Endothelial cell of umbilical vein (primary cell): ENCODE measurements around the gene SRGAP1. TPM values are rescaled to one million over a fixed set of nuclear protein-coding genes. Genes with fewer than 3 reads are reported as not detected.

ENCODE experiments used
- BruUV-seq: library from RNA; stranded (reverse); fragments of 400-500 nt; replicated peaks from 2 replicates; lab custom pipeline; 2021; lab: Mats Ljungman, UMichigan
- CTCF ChIA-PET: fragments of 300-600, 350-600 bp; sonication (Branson Sonifier 250); formaldehyde crosslinking; loops from one replicate; lab custom pipeline; 2021; ENCODE audit warnings: antibody characterized with exemption, inconsistent platforms; lab: Charles Lee
- POLR2A ChIA-PET: fragments of 300-600, 350-600 bp; sonication (Branson Sonifier 250); formaldehyde crosslinking; loops from one replicate; lab custom pipeline; 2021; ENCODE audit warnings: antibody characterized with exemption, inconsistent platforms; lab: Charles Lee
- DNase-seq: peaks from one replicate; pipeline ENCODE4 v3.0.0-alpha.2; 2011; ENCODE audit warnings: low read depth, low spot score
- FAIRE-seq: peaks from 2 replicates; lab custom pipeline; 2011; peaks lifted over from hg19 to GRCh38; lab: Jason Lieb, UNC
- H2AFZ ChIP-seq: 2 replicates; pipeline ENCODE4 v1.6.0; 2012; ENCODE audit warnings: low read depth, low read length, control low read depth, inconsistent platforms
- H3K27ac ChIP-seq: 2 replicates; pipeline ENCODE4 v1.5.1; 2011; ENCODE audit warnings: low read depth, mild to moderate bottlenecking, control low read depth, low read length, moderate library complexity; ENCODE audit not compliant: insufficient read depth
- H3K27me3 ChIP-seq, 2 experiments: 2 replicates each; pipeline versions ENCODE4 v1.6.0 to v1.6.1; 2011; ENCODE audit warnings: low read length in 2 of 2, mixed read lengths in 1 of 2; ENCODE audit not compliant: control insufficient read depth in 2 of 2, insufficient read depth in 2 of 2
- H3K36me3 ChIP-seq, 2 experiments: 2 replicates in 1 of 2; 3 replicates in 1 of 2; pipeline ENCODE4 v1.5.1; 2011; ENCODE audit warnings: low read length in 2 of 2, mild to moderate bottlenecking in 1 of 2, moderate library complexity in 1 of 2; ENCODE audit not compliant: control insufficient read depth in 2 of 2, insufficient read depth in 2 of 2; ENCODE audit errors: extremely low read depth in 1 of 2
- H3K4me1 ChIP-seq: 3 replicates; pipeline ENCODE4 v1.5.1; 2011; ENCODE audit warnings: mild to moderate bottlenecking, low read length; ENCODE audit not compliant: control insufficient read depth, insufficient read depth; ENCODE audit errors: extremely low read depth
- H3K4me2 ChIP-seq: 2 replicates; pipeline ENCODE4 v1.6.1; 2011; ENCODE audit warnings: low read length, control low read depth, mixed read lengths; ENCODE audit not compliant: insufficient read depth
- H3K4me3 ChIP-seq, 3 experiments: fragments of 200-600 bp in 1 of 3; sonication (generic), shearing (Covaris generic) in 1 of 3; replicated peaks in 1 of 3; 2 replicates each; pipeline ENCODE4 v1.5.1; 2011 to 2016; ENCODE audit warnings: control low read depth in 3 of 3, low read length in 3 of 3, mild to moderate bottlenecking in 2 of 3, inconsistent platforms in 1 of 3, low read depth in 1 of 3, moderate library complexity in 1 of 3; ENCODE audit not compliant: insufficient read depth in 1 of 3
- H3K79me2 ChIP-seq: 2 replicates; pipeline ENCODE4 v1.6.0; 2012; ENCODE audit warnings: low read length, inconsistent platforms; ENCODE audit not compliant: control insufficient read depth, insufficient read depth
- H3K9ac ChIP-seq: replicated peaks from 2 replicates; pipeline ENCODE3; 2011; ENCODE audit warnings: low read length, control low read depth; ENCODE audit not compliant: insufficient read depth; ENCODE audit errors: extremely low read depth
- H3K9me1 ChIP-seq: replicated peaks from 3 replicates; pipeline ENCODE4 v1.6.0; 2011; ENCODE audit warnings: mild to moderate bottlenecking, low read length; ENCODE audit not compliant: control insufficient read depth, insufficient read depth; ENCODE audit errors: extremely low read depth
- H3K9me3 ChIP-seq: replicated peaks from 2 replicates; pipeline ENCODE4 v1.5.1; 2012; ENCODE audit warnings: low read length, inconsistent platforms; ENCODE audit not compliant: control insufficient read depth, insufficient read depth
- H4K20me1 ChIP-seq: replicated peaks from 2 replicates; pipeline ENCODE3; 2011; ENCODE audit warnings: mild to moderate bottlenecking, low read length; ENCODE audit not compliant: control insufficient read depth, insufficient read depth; ENCODE audit errors: extremely low read depth
- EZH2 ChIP-seq: IDR thresholded peaks from 2 replicates; pipeline ENCODE4 v1.6.1; 2012; ENCODE audit warnings: borderline replicate concordance, low read depth, mild to moderate bottlenecking, moderate library complexity, low read length, inconsistent platforms; ENCODE audit not compliant: severe bottlenecking
- FOS ChIP-seq: IDR thresholded peaks from 2 replicates; pipeline ENCODE4 v1.6.1; 2011; ENCODE audit warnings: mild to moderate bottlenecking, low read length, moderate library complexity, borderline replicate concordance; ENCODE audit not compliant: insufficient read depth
- GATA2 ChIP-seq: IDR thresholded peaks from 2 replicates; pipeline ENCODE4 v1.7.0; 2011; ENCODE audit warnings: low read depth, mild to moderate bottlenecking, moderate library complexity, mixed read lengths, low read length; ENCODE audit not compliant: insufficient read length, insufficient read depth
- JUN ChIP-seq: IDR thresholded peaks from 2 replicates; pipeline ENCODE4 v1.6.1; 2011; ENCODE audit warnings: borderline replicate concordance, low read depth; ENCODE audit not compliant: insufficient read length, insufficient read depth
- MYC ChIP-seq: IDR thresholded peaks from one replicate; pipeline ENCODE4 v1.6.1; 2011; ENCODE audit warnings: mild to moderate bottlenecking, low read depth, low read length
- POLR2A ChIP-seq: IDR thresholded peaks from 2 replicates; pipeline ENCODE4 v1.6.1; 2012; ENCODE audit warnings: low read depth, mild to moderate bottlenecking, control low read depth, low read length
- POLR2AphosphoS5 ChIP-seq: IDR thresholded peaks from 2 replicates; pipeline ENCODE4 v1.6.1; 2012; ENCODE audit warnings: low read depth, mild to moderate bottlenecking, control low read depth, low read length, moderate library complexity; ENCODE audit not compliant: insufficient read depth
- dilution Hi-C: fragments of 300-500 bp; cut with MboI; formaldehyde crosslinking; loops from one replicate; pipeline ENCODE4 v1.15.0; 2019; ENCODE audit warnings: low sequenced_read_pairs; ENCODE audit not compliant: extremely low pct_ligation_motif_present
- intact Hi-C: fragments of 100-400 bp; cut with micrococcal nuclease; formaldehyde crosslinking; loops from one replicate; pipeline ENCODE4 v1.10.0; 2022
- polyA plus RNA-seq, 4 experiments: library from polyadenylated mRNA; depleted of rRNA in 3 of 4; stranded (reverse) in 3 of 4; unstranded in 1 of 4; fragments of >200 nt; gene quantifications; 2 replicates each; pipeline versions ENCODE4 v1.2.1 to v1.2.3, GENCODE V29; 2011 to 2012; ENCODE audit warnings: missing spikeins in 1 of 4
- total RNA-seq: library from RNA; stranded (reverse); gene quantifications from 2 replicates; pipeline ENCODE4 v1.2.3, GENCODE V29; 2021
- TF ChIP-seq, protein P1 (sequence below): IDR thresholded peaks from 2 replicates; pipeline ENCODE4 v1.6.1; 2011; ENCODE audit not compliant: insufficient read depth, insufficient read length
- TF ChIP-seq, protein P2 (sequence below), 2 donors: IDR thresholded peaks; 1 replicate in 1 of 2; 2 replicates in 1 of 2; pipeline ENCODE4 v1.5.1; 2011; ENCODE audit warnings: low read length in 2 of 2, mild to moderate bottlenecking in 2 of 2, moderate library complexity in 2 of 2, control low read depth in 1 of 2, inconsistent platforms in 1 of 2, low read depth in 1 of 2; ENCODE audit not compliant: insufficient read depth in 1 of 2; ENCODE audit errors: extremely low read depth in 1 of 2

The SRGAP1 gene
- total and polyA plus RNA-seq, 2 donors (not counting 3 experiments of a cell fraction or from before 2014, with no cell fraction given), result 4.9 to 16.3 TPM

DNA sequence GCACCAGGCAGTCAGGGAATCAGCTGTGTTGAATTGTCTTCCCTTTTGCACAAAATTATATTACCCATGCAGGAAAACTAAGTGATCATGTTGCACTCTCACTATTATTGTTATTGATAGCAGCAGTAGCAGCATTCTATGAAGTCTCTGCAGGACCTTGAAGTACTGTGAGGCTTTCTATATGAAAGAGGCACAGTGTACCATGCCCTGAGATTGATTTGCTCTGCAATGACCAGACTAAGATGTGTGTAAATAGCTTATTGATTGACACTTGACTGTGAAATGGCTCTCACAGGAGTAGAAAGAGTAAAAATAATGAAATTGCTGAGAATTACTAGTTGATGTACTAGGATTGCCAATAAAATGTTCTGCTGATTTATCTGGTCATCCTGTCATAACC is 277.7 kb downstream of the SRGAP1 start:
- DNase-seq (no peak), FAIRE-seq (no peak)
- intact Hi-C loops (no loop called here), dilution Hi-C loops (no loop called here)
- Histone ChIP-seq H3K36me3 (no peaks in the 10 kb centered on the region), H3K4me2 (no peak overlapping the region), H3K9me3 (no peaks in the 10 kb centered on the region), H3K4me3 (no peak overlapping the region), H3K79me2 (no peaks in the 10 kb centered on the region), H3K9me1 (peaks cover 2% of the 10 kb centered on the region), H3K27me3 (no peaks in the 10 kb centered on the region), H3K9ac (no peak overlapping the region), H2AFZ (no peak overlapping the region), H3K27ac (no peak overlapping the region), H4K20me1 (no peaks in the 10 kb centered on the region), H3K4me1 (no peaks in the 10 kb centered on the region)
- TF ChIP-seq GATA2 (no peak), MYC (no peak), FOS (no peak), POLR2AphosphoS5 (no peak)
- ChIA-PET POLR2A (no interaction called here), CTCF (interaction anchor here (1.8 kb wide), 1 partner anchor 279 kb away, joined by 4 read pairs; no protein-coding TSS in a partner anchor)
- BruUV-seq, result no TSS peak

DNA sequence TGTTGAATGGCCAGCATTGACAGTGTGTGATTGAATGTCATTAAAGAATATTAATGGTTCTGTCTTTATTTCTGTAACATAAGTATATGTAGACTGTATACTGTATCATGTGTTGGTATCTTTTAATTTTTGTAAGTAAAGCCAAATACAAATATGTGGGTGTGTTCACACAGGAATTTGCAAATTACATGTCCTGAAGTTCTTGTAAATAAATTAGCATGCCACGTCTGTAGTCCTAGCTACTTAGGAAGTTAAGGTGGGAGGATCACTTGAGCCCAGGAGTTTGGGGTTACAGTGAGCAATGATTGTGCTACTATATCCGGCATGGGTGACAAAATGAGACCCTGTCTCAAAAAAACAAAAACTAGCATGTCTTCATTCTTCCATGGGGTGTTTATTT is 278.5 kb downstream of the SRGAP1 start:
- intact Hi-C loops, result no loop called here
- FAIRE-seq (no peak), DNase-seq (no peak)
- no peak for TF ChIP-seq FOS
- TF ChIP-seq POLR2AphosphoS5, result no peak
- TF ChIP-seq GATA2, result no peak
- TF ChIP-seq, protein P1, sequence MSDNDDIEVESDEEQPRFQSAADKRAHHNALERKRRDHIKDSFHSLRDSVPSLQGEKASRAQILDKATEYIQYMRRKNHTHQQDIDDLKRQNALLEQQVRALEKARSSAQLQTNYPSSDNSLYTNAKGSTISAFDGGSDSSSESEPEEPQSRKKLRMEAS, result no peak
- TF ChIP-seq, protein P2, sequence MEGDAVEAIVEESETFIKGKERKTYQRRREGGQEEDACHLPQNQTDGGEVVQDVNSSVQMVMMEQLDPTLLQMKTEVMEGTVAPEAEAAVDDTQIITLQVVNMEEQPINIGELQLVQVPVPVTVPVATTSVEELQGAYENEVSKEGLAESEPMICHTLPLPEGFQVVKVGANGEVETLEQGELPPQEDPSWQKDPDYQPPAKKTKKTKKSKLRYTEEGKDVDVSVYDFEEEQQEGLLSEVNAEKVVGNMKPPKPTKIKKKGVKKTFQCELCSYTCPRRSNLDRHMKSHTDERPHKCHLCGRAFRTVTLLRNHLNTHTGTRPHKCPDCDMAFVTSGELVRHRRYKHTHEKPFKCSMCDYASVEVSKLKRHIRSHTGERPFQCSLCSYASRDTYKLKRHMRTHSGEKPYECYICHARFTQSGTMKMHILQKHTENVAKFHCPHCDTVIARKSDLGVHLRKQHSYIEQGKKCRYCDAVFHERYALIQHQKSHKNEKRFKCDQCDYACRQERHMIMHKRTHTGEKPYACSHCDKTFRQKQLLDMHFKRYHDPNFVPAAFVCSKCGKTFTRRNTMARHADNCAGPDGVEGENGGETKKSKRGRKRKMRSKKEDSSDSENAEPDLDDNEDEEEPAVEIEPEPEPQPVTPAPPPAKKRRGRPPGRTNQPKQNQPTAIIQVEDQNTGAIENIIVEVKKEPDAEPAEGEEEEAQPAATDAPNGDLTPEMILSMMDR (IDR thresholded peaks at IDR 0.05; ENCODE audit: extremely low read depth in 1 of 2, insufficient read depth in 1 of 2, low read depth in 1 of 2, low read length in 2 of 2), result no peak
- TF ChIP-seq JUN, result no peak
- TF ChIP-seq MYC, result no peak
- no peak for TF ChIP-seq EZH2
- no peak for TF ChIP-seq POLR2A
- no peak overlapping the region for H3K4me2 ChIP-seq
- H3K79me2 ChIP-seq, result no peaks in the 10 kb centered on the region
- no peak overlapping the region for H3K9ac ChIP-seq
- H3K4me1 ChIP-seq, result no peaks in the 10 kb centered on the region
- no peak overlapping the region for H3K4me3 ChIP-seq
- no peaks in the 10 kb centered on the region for H4K20me1 ChIP-seq
- no peaks in the 10 kb centered on the region for H3K9me3 ChIP-seq
- CTCF ChIA-PET, result no interaction called here
- BruUV-seq, result no TSS peak
- H2AFZ ChIP-seq, result no peak overlapping the region
- peaks cover 2% of the 10 kb centered on the region for H3K9me1 ChIP-seq
- peaks cover 0 to 2% of the 10 kb centered on the region in 2 experiments for H3K36me3 ChIP-seq
- POLR2A ChIA-PET, result no interaction called here
- dilution Hi-C loops, result no loop called here
- H3K27ac ChIP-seq, result no peak overlapping the region
- no peaks in the 10 kb centered on the region for H3K27me3 ChIP-seq
